ENCODE measurements around the gene GALNT14. TPM values are rescaled to one million over a fixed set of nuclear protein-coding genes. Genes with fewer than 3 reads are reported as not detected.

Gene GALNT14
- total RNA-seq, 1 donor from 2014 or later, result not detected

DNA sequence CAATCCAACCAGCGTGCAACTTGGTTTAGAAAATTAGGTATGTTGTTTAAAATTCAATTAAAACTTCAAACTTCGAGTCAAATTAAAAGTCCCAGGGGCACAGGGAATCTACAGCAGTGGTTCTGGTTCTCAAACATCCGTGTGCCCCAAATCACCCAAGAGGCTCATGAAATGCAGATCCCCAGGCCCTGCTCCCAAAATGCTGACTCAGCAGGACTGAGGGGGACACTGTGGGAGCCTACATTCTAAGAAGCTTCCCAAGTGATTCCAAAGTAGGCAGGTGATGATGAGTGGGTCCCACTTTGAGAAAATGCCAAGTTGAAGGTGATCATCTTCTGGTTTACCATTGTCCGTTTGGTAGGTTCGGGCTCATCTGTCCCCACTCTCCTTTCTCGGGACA lies 82.3 kb downstream of the GALNT14 start:
- DNase-seq (ENCODE audit: low read depth in 2 of 2), result no peak

DNA sequence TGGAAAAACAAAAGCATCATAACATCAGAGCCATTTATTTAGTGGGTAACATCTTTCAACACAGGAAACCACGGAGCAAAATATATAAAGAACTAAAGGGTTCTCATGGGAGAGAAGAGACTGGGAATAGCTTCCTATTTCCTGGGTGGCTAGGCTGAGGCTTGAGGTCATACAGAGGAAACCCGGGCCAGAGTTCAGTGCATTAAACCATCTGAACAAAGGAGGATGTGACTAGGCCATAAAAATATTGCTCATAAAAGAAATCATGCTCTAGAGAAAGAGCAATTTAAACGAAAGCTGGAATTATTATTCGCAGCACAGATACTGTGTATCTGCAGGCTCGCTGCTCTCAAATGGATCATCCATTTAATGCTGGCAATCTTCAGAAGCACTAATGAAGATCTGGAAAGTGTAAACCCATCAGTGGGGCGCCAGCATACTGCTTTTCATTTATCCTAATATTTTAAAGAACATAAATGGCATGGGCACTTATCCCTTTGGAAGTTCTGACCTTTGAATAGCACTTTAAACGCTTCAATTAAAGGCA lies 83.3 kb downstream of the GALNT14 start:
- DNase-seq (ENCODE audit: low read depth in 2 of 2), result no peak

DNA sequence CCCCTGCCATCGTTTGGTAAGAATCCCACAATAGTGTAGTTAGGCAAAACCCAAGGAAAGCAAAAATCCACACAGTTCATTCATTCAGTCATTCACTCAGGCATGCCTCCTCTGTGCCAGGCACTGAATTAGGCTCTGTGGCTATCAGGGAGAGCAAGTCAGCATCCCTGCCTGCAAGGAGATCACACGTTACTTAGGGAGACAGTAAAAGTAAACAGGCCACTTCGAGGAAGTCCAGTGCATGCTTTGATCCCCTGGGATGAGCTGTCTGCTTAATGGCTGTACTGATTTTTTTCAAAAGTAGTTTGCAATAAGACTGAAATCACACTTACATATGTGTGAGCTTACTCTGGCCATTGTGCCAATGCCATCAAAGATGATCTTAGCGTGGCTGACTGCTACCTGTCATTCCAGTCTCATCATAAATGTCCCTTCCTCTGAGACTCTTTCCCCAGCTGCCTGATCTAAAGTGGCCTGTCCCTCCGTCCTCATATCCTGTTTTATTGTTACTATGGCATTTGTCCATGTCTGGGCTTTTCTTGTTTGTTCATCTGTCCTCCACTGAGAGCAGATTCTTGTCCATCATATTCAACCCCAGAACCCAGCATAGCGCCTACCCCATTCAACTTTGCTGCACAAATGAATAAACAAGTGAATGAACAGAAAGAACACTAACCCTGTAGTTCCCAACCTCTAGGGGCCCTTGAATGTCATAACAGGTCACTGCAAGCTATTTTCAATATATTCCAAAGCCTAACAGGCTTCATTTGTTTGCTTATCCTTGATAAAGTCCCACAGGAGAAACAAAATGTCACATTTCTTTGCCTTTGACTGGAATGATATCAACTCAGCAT lies 84.1 kb downstream of the GALNT14 start:
- no peak for DNase-seq (ENCODE audit: low read depth in 2 of 2)

DNA sequence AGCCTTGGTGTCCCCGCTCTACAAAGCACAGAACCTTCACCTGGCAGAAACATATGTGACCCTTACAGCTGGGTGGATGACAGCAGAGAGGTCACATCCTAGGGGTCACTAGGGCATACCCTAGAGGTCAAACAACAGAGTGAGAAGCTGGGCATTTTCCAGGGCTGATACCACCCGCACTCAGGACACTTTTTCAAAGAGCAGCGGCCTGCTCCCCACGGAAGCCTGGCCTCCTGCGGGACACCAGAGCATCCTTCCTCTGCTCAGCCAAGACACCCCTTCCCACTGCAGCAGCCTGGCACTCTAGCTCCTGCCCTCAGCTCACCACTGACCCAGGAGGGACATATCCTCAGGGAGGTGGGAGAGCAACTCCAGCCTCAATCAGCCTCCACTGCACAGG lies 86.0 kb downstream of the GALNT14 start:
- DNase-seq (ENCODE audit: low read depth in 2 of 2), result no peak

DNA sequence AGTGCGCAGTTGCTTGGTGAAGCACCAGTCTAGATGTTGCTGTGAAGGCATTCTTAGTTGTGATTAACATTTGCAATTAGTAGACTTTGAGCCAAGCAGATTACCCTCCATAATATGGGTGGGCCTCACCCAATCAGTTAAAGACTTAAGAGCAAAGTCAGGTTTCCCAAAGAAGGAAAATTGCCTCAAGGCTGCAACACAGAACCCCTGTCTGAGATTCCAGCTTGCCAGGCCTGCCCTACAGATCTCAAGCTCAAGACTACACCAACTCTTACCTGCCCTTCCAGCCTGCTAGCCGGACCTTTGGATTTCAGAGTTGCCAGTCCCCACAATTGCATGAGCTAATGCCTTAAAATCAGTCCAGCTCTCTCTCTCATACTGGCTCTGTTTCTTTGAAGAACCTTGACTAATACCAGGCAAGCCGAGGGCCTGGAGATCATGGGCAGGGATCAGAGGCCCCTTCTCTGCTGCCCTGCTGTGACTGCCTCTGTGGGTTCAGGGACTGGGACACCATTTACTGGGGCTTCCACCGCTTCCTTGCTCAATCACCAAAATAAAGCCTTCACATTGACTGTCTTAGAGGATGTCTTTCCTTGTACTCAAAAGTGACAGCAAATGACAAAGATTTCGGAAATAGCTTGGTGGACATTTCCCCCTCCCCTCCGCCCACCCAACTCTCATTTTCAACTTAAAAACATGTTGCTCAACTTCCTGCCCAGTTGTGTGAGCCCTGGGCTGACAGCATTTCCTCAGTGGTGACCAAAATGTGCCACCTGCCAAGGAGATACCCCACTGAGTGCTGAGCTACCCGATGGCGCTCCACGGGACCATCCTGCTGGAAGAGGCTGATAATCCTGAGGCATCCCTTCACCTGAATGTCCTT lies 86.7 kb downstream of the GALNT14 start:
- no peak for DNase-seq (ENCODE audit: low read depth in 2 of 2)

DNA sequence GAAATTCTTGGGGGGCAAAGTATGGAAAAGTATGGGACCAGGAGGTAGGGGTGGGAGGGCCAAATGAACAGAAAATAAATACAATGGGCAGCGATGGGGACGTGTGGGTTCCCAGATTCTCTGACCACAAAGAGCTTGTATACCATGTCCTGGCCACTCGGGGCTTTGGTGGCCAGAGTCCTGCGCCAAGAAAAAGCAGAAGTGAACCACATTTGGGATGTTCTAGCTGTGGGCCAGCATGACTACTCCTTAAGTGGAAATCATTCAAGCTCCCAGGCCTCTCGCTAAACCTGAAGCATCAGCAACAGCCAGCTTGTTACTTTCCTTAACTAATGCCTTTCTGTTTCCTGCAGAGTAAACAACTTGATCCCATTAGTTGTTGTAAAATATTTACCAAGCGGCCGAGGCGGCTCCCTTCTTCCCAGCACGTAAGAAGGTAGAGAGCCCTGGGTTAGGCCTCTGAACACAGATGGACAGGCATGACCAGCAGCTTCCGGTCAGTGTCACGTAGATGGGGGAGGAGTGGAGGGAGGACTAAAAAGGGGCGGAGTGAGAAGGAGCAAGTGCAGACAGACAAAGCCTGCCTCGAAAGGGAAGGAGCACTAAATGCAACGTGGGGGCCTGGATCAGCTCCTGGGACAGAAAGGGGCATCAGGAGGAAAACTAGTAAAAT lies 88.2 kb downstream of the GALNT14 start:
- DNase-seq (ENCODE audit: low read depth in 2 of 2), result no peak

DNA sequence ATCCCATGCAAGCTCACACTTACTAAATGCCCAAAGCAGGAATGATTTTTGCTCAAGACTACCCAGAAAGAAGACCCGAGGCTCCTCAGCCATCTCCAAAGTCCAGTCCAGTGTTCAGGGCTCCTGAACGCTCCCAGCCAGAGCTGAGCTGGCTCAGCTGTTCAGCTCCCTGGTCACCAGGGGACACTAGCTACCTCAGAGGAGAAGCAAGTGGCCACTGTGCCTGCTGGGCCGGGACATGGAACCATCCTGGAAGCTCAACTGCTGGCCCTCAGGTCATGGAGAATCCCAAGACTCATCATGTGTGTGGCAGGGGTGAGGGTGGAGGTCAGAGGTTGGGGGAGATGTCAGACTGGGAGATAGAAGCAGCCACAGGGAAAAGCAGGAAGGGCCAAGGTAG lies 89.0 kb downstream of the GALNT14 start:
- no peak for DNase-seq (ENCODE audit: low read depth in 2 of 2)

DNA sequence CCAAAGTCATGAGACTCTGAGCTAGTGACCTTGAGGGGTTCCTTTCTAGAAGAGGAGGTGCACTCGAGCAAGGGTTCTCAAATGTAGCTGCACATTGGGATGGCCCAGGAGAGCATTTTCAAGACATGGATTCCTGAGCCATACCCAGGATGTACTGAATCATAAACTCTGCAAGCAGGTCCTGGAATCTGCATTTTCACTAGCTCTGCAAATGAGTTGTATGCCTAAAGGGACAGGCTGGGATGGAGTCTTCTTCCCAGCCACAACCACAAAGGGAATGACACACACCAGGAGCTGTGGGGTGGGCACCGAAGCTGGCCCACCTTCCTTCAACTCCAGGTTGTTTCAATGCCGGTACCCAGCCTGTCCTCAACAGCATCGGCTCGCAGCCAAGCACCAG lies 90.6 kb downstream of the GALNT14 start:
- DNase-seq (ENCODE audit: low read depth in 2 of 2), result no peak

DNA sequence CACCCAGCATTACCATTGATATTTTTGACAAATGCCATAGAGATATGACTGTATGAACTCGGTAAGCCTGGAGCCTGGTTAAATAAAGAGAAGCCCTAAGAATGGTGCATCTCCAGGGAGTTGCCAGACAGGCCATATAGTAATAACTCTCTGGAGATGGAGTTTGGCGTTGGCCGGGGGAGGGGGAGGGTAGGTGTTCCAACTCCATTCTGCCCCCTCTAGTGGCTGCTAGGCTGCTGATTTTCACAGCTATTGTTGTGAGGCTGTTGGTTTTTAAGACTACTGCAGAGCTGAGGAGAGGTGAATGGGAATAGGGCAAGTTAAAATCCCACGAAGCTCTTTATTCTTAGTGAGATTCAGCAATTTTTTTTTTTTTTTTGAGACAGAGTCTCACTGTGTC lies 99.9 kb downstream of the GALNT14 start:
- DNase-seq (ENCODE audit: low read depth in 2 of 2), result no peak

DNA sequence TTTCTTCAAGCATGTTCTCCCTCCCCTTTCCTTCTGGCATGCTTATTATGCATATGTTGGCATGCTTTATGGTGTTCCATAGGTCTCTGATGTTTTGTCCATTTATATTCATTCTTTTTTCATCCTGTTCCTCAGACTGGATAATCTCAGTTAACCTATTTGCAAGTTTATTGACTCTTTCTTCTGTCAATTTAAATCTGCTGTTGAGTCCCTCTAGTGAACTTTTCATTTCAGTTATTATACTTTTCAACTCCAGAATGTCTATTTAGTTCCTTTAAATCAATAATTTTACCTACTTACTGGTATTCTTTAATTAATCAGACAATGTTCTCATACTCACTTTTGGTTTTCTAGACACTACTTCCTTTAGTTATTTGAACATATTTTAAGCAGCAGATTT lies 101.2 kb downstream of the GALNT14 start:
- DNase-seq (ENCODE audit: low read depth in 2 of 2), result no peak

DNA sequence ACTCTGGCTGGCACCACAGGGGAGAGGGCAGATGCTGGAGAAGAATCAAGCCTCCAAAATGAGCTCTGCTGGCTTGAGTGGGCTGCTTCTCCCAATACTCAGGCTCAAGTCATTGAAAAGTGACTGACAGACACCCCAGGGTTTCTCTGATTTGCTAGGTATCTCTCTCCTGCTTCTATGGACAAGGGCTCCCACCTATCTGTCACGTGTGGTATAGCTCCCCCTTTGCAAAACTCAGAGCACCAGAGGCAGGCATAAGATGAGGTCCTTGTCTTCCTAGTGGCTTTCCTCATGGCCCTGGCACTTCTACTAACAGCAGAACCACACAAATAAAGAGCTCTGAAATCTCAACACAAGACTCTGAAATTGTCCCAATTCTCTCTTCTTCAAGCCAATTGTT lies 105.2 kb downstream of the GALNT14 start:
- no peak for DNase-seq (ENCODE audit: low read depth in 2 of 2)

DNA sequence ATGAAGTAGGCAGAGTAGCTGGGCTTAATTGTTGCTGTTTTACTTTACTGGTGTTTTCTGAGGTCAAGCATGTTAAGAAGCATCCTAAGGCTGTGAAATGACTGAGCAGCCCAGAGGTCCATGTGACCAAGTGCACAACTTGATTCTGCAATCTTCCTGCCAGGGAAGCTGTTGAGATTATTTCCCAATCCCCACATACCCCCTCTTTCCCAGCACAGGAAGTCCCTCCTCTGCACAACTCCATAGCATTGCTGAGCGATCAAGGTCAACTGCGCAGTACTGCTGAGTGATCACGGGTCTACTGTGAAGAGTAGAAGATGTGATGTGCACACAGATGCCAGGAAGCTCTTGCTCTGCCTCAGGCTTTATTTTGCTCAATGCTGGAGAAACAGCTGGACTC lies 105.8 kb downstream of the GALNT14 start:
- no peak for DNase-seq (ENCODE audit: low read depth in 2 of 2)

DNA sequence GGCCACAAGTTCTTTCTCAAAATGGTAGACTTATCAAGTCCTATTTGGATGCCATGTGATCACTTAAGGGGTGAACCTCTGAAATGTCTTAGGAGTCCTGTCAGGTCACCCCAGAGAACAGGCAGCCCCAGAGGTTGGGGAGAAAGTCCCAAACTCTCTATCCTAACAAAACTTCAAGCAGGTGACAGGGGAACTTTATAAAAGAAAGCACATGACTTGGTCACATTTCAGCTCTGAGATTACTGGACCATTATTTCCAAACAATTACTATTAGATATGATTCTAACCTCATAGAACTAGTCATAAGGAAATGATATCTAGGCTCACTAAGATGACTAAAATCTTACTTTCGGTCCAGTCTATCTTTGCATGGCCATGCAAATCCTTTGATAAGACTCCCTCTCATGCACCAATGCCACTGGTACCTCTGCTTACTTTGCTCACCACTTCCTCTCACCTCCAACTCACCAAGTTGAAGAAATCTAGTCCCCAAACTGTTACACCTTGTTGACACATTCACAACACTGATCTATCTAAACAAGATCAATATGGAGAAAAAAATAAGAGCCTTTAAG lies 107.0 kb downstream of the GALNT14 start:
- DNase-seq (ENCODE audit: low read depth in 2 of 2), result no peak

DNA sequence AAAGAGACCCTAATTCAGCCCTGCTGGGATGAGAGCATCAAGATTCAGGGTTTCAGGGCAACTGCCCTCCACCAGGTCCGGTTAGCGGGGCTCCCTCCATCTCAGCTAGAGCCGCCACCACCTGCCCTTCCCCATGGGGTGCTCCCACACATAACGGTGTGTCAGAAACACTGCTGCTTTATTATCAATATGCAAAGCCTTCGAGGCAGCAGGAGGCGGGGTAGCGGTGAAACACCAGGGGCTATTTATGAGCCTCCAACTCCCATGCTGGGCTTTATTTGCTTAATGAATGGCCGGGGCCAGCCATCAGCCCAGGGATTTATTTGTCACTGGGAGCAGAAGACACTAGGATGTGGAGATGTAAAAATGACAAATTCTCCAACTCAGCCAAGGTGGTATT lies 109.8 kb downstream of the GALNT14 start:
- no peak for DNase-seq (ENCODE audit: low read depth in 2 of 2)

DNA sequence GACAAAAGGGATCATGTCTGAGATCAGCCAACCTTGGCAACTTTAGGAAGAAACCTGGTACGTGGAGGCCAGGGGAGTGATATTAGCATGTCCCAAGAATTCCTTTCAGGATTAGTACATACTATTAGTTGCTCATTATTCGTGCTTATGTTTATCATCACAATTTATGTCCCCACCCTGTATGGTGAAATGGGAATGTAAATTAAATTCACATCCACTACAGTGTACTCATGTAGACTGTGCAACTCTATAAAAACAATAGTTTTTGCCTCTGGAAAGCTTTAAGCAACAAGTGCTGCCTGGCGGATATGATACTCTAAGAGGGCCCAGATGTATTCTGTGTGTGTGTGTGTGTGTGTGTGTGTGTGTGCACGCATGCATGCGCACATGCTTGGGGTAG lies 110.7 kb downstream of the GALNT14 start:
- no peak for DNase-seq (ENCODE audit: low read depth in 2 of 2)

DNA sequence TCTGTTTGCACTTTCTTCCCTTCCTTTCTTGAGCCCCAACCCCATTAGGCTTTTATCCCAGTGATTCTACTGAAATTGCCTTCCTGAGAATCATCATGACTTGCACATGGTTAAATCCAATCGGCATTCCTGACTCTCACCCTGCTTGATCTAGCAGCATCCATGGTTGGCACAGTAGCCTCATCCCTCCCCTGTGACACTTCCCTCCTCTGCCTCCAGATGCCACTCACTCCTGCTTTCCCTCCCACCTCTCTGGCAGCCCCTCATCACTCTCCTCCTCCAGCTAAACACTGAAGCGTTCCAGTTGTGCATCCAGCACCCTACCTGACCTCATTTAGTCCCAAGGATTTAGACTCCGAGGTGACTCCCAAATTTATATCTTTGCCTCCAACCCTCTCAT lies 114.7 kb downstream of the GALNT14 start:
- DNase-seq (ENCODE audit: low read depth in 2 of 2), result no peak

DNA sequence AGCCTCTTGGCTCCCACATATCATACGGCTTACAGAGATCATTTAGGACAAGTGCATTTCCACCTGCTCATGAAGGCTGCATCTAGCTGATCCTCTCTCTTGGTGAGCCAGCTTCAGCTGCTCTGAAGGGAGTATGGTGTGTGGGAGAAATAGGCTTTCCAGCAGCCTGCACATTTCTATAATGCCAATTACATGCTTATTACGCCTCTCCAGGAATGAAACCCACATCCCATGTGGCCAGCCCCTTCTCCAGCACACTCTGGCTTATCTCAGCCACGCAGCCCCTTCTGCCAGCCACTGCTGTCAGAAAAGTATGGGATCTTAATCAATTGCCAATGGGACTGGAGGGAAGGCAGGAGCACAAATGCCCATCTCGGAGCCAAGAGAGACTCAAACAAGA lies 117.5 kb downstream of the GALNT14 start:
- DNase-seq (ENCODE audit: low read depth in 2 of 2), result no peak

DNA sequence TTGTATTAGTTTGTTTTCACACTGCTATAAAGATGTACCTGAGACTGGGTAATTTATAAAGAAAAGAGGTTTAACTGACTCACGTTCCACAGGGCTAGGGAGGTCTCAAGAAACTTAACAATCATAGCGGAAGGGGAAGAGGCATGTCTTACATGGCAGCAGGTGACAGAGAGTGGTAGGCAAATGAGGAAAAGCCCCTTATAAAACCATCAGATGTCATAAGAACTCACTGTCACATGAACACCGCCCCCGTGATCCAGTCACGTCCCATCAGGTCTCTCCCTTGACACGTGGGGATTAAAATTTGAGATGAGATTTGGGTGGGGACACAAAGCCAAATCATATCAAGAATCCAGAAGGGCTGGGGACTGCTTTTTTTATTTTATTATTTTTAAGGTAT lies 120.0 kb downstream of the GALNT14 start:
- no peak for DNase-seq (ENCODE audit: low read depth in 2 of 2)

DNA sequence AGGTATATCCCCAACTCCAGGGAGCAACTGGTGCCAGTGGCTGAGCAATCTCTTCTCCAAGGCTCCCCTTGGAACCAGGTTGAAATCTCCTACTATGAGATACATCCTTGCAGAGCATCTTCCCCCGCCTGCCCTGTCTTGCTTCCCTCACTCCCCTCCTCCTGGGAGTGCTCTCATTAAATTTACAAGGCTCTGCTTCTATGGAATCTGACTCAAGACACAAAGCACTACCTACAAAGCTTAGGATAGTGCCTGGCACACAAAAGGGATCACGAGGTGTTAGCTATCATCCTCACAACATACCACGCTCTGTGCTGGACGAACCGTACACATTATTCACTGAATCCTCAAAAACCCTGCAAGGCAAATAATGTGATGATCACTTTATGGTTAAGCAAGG lies 121.6 kb downstream of the GALNT14 start:
- no peak for DNase-seq (ENCODE audit: low read depth in 2 of 2)

DNA sequence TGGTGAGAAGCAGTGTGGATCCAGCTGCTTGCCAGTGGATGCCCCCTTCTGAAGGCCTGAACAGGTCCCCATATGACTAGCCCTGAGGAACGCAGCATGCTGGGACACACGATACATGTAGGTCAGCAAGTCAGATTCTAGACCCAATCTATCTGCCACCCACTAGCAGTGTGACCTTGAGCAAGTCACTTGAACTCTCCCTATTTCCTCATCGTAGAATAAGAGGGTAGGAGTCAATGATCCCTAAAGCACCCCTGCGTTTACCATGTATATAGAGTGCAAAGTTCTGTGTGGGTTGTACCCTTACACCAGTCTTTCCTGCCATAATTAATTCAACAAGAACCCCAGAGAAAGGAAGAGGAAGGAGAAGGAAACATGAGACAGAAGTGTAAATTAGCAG lies 123.7 kb downstream of the GALNT14 start:
- DNase-seq (ENCODE audit: low read depth in 2 of 2), result no peak

DNA sequence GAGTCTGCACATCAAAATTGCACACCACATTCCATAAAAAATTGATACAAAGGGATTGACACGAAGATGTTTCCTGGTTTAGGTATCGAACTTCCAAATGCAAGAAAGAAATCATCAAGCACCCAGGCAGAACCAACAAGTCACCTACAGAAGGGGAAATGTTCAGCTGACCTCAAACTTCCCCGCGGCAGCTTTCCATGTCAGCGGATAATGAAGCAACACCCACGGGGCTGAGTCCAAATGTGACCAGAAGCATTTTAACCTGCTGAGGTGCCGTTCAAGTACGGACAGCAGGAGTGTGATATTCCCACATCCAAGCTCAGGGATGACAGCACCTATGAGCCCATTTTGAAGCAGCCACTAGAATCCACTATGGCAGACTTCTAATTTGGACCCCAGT lies 124.9 kb downstream of the GALNT14 start:
- DNase-seq (ENCODE audit: low read depth in 2 of 2), result no peak

DNA sequence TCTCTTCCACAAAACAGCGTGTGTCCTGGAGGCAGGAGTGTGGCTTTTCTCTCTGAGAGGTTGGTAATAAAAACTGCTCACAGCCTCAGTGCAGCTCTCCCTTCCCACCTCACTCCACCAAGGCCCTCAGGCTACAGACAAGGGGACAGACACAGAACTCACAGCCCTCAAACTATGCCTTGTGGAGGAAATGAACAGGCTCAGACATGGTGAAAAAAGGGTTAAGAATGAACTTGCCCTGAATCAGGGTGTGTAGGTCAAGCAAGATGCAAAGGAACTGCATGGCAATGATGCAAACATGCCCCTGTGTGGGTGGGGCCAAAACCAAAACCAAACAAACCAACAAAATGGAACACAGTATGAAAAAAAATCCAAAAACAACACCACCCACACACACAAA lies 125.8 kb downstream of the GALNT14 start:
- DNase-seq (ENCODE audit: low read depth in 2 of 2), result no peak

Measured in lung microvascular endothelial cell (primary cell).